HG02970 (cell line): ENCODE measurements around the gene HDAC5.

Experiments
- ATAC-seq: cut with Tn5 transposase; IDR thresholded peaks from one replicate; pipeline ENCODE4 v1.9.1; 2021; ENCODE audit warnings: mild to moderate bottlenecking, moderate library complexity, moderate number of reproducible peaks; ENCODE audit not compliant: unreplicated experiment, low FRiP score

HDAC5 gene

DNA sequence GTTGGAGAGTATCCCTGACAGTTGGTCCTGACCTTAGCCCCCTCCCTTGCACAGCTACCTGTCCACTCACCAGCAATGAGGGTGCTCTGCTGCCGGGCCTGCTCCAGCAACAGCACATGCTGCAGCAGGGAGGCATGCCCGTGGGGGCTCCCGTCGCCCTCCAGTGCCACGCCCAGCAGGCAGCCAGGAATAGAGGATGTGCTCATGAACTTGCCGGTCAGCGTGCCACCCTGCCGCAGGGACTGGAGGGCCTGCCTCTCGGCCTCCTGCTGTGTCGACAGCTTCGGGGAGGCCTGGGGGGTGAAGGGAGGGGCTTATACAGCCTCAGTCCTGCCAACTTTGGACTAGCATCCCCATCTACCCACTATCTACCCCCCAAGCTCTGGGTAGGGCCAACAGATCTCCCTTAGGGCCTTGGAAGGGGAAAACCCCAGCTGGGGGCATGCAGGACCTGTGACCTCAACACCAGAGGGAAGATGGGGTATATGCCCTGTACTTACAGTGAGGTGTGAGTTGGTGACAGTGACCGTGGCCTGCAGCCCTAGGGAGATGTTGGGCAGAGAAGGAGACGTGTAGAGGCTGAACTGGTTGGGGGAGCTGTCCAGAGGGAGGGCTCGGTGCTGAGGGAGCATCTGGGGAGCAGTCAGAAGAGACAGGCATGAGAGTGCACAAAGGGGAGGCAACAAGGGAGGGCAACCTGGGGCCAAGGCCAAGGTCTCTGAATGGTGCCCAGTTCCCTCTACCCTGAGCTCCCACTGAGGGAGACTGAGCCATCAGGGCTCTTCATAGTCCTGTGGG, 32.0 kb downstream of the HDAC5 start:
- ATAC-seq, result no peak

DNA sequence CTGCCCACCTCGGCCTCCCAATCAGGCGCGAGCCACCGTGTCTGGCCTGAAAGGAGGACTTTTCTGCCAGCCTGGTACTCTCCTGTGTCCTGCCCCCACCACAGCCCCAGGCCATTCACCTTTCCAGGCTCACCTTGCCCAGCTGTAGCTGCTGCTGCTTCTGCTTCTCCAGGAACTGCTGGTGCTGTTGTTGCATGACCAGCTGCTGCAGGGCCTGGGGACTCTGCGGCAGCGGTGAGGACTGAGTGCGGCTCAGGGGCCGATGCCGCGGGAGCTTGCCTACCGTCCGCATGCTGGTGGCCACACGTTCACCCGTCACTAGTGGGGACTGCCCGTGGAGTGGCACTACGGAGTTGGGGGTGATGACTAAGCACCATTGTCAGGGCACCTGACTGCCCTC, 35.2 kb downstream of the HDAC5 start:
- ATAC-seq, result no peak

DNA sequence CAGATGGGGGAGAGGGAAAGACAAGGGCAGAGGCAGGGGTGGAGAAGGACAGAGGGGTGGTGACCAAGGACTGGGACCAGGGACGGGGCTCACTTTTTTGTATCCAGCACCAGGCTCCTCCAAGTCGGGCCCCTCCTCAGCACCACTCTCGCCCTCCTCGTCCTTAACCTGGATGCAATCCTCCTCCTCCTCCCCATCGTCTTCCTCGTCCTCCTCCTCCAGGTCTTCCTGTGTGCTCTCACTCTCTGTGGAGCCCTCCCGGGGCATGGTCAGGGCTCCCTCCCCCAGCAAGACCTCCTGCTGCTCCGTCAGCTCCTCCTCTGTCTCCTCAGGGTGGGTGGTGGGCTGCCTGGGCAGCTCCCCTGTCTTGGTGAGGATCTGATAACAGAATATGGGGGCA, 36.1 kb downstream of the HDAC5 start:
- no peak for ATAC-seq

DNA sequence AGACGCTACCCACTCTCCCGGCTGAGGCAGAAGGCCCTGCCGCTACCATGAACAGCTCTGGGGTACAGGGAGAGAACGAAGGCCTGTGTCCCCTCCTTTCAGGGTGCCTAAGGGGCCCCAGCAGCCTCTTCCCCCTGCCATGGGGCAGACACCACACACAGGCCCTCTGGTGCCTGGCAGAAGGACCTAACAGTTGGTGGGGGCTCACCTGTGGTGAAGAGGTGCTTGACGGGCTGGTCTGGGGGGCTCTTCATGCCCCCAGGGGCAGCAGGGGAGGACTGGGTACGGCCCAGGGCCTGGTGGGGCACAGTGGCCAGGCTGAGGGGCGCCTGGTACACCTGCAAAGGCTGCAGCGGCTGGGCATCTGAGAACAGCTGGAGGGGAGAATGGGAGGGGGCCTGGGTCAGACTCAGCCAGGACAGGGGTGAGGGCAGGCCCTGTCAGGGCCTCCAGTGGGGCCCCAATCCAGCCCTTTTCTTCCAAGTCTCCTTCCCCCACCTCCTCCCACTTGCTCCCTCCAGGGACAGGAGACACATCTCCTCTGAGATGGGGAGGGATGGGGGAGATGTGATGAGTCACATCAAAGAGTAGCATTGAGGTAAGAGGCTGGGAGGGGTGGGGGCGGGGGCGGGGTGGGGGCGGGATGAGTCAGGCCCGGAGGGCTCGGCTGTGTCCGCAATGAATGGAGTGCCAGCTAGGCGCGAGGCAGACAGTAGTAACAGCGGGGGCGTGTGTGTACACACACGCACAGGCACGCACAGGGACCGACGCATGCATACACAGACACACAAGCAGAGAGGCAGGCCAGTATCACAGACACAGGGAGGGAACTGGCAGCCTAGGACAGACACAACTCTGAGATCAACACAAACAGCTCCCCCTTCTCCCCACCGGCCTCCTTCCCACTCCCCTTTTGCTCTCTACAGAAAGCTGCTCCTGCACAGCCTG, 36.8 kb downstream of the HDAC5 start:
- no peak for ATAC-seq

DNA sequence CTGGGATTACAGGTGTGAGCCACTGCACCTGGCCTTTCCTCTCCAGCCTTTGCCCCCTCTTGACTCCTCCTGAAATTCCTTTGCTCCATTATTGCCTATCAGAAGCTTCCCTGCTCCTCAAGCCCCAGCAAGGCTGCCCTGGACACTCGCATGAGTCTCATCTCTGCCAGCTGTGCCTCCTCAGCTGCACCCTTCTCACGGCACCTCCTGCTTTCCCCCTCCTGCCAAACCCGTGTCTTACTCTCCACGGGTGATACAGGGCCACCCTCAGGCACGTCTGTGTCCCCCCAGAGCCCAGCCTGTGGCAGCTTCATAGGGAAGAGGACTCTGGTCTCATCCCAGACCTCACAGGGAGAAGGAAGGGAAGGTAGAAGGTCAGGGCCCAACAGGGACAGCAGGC, 37.5 kb downstream of the HDAC5 start:
- no peak for ATAC-seq

DNA sequence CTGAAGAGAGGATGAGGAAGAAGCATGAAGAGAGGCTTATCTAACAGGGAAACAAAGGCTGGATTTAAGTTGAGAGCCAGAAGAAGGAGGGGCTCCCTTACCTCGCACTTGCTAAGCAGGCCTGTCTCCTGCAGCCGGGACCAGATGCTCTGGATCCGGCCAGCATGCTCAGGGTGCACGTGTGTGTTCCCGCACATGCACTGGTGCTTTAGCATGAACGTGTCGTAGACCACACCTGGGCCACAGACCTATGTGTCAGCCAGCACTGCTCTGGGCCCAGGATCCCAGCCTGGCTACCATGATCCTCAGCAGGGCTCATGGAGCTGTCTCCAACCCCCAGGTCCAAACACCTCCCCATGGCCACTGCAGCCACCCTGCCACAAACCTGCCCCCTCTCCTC, 38.5 kb downstream of the HDAC5 start:
- ATAC-seq, result no peak

DNA sequence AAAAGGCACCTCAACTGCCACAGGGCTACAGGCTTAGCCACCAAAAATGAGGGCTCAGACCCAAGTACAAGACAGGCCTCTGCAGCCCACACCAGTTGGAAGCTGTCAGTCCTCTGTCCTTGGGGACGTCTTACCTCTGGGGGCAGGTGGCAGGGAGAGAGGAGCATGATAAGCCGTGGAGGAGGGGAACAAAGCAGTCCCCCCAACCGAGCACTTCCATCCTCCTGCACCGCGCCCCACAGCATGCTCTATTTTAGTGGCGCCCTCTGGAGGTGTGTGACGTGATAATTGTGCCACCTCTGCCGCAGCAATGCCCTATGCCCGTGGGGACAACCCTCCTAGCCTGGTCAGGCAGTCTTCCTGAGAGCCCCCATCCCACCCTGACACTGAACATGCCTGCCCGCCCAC, 39.3 kb downstream of the HDAC5 start:
- ATAC-seq, result no peak

DNA sequence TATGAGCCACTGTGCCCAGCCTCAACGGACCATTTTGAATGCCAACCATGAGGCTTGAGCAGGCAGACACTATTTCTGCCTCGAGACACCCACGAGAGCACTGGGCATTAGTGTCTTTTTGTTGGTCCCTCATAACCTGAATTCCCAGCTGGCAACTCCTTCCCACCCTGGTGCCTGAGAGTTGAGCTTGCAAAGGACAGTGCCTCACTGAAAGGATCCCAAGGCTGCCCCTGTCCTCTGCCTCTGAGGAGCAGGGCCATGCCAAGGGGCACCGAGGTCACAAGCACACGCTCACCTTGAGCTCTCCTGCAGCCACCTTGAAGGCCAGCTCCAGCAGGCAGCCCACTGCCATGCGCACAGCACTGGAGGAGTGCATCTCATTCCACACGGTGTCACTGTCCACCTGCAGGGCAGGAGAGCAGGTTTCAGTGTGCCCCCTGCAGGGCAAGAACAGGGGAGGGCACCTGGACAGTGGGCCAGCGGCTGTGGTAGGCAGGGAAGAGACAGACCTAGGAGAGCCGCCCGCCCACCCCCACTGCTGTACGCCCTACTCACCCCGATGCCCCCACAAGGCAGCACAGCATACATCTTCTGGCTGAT, 40.1 kb downstream of the HDAC5 start:
- no peak for ATAC-seq

DNA sequence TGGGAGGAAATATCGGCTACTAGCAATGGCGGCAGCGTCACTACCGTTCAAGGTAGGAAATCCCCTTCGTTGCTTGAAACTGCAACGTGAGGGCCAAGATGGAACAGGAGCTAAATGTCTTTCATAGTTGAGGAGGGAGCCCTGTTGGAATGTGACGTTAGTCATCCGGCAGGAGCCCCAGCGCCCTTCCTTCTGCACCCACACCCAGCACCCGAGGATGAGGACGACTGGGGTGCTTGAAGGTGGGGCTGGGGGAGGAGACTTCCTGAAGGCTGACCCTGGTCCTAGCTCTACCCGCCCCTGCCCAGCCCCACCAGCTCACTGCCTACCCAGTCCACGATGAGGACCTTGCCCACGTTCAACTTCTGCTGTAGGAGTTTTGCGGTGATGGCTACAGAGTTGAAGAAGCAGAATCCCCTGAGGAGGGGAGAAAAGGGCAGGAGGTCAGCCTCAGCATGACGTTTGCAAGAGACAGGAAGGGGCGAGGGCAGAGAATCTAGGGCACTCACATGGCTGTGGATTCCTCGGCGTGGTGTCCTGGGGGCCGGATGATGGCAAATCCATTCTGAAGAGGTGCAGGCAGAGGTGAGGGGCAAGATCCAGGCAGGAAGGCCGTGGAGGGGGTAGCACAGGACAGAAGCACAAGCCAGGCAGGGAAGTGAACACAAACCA, 41.0 kb downstream of the HDAC5 start:
- ATAC-seq, result no peak

DNA sequence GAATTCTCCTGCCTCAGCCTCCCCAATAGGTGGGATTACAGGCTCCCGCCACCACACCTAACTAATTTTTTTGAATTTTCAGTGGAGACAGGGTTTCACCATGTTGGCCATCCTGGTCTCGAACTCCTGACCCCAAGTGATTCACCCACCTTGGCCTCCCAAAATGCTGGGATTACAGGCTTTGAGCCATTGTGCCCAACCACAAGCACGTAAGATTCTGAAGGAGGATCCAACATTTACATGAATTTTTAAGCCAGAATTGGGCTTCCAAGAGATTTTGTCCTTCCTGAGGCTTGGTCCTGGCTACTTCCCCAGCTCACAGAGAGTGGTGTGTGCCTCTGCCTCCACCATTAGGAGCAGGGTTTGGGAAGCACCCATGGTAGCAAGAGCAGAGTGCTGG, 41.8 kb downstream of the HDAC5 start:
- no peak for ATAC-seq

DNA sequence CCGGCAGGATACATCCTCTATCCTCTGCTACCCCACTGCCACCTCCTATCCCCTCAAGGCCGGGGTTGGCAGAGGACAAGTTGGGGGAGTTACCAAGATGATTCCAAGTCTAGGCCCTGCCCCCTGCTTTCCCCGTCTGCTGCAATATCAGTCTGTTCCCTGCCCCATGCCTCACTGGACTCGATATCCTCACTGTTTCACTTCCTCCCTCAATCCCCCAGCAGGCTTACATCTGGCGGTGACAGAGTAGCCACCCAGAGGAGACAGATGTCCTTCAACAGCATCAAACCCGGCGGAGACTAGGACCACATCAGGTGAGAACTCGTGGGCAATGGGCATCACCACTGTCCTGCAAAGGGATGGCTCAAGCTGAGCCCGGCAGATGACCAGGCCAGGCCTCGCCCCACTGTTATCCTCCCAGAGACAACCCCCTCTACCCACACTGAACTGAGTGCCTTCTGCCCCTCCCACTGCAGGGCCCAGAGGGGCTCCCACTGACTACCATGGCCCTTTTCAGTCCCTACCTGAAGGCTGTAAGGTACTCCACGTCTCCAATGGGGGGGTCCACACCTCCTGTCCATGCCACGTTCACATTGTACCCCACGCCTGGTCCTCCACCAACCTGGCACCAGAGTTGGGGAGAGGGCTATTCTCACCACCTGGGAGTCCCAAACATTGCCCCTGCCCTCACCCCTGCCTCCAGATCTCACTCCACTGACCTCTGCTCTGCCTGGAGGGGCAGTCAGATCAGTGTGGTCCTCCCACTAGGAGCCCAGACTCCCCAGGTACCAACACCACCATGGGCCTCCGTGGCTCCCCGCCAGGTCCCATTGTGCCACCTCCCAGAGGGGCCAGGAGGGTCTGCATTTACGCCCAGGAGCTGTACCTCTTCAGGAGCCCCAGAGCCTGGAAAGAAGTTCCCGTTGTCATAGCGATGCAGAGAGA, 43.3 kb downstream of the HDAC5 start:
- ATAC-seq, result no peak

DNA sequence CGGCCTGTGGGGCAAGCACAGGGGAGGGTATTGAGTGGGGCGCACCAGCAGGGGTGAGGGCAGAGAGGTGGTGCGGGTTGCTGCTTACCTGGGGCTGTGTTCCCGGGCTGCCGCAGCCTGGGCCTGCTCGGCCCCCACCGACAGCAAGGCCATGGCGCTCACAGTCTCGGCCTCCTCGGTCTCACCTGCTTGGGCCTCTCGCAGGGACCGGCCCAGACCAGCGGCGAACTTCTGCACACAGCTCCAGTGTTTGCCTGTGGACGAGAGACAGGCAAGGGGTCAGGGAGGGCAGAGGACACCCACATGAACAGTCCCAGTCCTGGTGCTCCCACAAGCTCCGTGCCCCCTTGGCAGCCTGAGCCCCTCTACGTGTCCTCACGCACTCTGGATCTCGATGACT, 45.0 kb downstream of the HDAC5 start:
- ATAC-seq, result no peak

DNA sequence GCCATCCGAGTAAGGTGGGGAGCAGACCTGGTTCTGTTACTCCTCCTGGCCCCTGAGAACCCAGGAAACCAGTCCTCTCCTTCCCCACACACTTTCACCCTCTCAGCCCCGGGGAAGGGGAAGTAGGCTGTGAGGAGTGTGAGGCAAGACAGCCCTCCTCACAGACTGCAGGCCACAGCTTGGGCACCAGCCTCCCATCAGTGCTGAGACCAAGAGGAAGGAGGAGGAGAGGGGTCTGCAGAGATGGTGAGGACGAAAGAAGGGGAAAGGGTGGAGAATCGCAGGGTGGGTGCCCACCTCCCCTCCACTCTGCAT, 45.9 kb downstream of the HDAC5 start:
- ATAC-seq, result no peak

DNA sequence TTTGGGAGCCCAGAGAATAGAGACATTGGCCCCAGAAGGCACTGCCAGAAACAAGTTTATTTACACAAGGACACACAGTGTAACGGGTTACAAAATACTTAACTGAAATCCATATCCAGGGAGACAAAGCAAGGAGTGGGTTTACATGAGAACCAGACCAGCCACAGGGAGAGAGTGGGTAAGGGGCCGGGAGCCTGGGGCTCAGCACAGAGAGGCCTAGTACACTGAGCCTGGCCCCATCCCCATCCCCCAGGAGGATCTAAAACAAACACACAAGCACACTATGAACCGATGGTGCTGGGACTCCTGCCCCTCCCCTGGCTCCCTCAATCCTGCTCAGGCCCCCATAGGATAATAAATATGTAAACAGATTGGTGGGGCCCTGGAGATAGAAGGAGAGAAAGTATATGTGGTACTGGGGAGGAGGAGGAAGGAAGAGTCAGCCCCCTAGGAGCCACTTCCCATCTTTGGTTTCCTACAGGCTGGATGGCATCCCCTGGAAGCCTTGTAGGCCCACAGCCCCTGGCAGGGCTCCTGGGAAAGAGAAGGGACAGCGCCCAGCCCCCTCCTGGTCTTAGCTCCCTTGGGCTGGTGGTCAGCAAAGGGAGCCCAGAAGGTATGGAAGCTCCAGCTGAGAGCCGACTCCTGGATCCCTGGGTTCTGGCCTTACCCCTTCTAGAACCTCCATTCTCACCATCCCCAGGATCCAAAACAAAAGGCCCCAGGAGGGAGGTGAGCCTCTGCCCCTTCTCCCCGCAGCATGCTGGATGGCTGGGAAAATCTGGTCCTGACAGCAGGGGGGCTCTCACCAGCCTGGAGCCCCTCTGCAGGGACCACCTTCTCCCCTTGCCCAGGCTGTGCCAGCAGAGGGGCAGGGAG, 46.5 kb downstream of the HDAC5 start:
- no peak for ATAC-seq

DNA sequence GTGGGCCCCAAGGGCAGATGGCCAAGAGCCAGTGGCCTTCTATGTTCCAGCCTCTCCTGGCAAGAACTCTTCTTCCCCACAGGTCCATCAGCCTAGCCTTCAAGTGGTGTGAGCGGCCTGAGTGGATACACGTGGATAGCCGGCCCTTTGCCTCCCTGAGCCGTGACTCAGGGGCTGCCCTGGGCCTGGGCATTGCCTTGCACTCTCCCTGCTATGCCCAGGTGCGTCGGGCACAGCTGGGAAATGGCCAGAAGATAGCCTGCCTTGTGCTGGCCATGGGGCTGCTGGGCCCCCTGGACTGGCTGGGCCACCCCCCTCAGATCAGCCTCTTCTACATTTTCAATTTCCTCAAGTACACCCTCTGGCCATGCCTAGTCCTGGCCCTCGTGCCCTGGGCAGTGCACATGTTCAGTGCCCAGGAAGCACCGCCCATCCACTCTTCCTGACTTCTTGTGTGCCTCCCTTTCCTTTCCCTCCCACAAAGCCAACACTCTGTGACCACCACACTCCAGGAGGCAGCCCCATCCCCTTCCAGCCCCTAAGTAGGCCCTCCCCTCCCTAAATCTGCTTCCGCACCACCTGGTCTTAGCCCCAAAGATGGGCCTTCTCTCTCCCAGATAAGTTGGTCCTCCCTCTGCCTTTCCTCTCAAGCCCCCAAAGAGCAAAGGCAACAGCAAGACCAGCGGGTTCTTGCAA, 47.7 kb downstream of the HDAC5 start:
- no peak for ATAC-seq

DNA sequence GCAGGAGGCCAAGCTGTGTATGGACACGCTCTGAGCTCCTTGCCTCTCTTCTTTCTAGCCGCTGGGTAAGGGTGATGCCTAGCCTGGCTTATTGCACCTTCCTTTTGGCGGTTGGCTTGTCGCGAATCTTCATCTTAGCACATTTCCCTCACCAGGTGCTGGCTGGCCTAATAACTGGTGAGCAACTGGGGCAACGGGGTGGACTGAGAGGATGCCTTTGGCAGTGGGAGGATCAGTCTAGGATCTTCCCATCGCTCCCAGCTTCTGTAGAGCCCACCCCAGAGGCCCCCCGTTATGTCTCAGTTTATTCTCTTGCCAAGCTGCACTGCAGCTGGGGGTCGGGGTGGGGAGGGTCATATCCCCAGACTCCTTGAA, 48.5 kb downstream of the HDAC5 start:
- ATAC-seq, result no peak

DNA sequence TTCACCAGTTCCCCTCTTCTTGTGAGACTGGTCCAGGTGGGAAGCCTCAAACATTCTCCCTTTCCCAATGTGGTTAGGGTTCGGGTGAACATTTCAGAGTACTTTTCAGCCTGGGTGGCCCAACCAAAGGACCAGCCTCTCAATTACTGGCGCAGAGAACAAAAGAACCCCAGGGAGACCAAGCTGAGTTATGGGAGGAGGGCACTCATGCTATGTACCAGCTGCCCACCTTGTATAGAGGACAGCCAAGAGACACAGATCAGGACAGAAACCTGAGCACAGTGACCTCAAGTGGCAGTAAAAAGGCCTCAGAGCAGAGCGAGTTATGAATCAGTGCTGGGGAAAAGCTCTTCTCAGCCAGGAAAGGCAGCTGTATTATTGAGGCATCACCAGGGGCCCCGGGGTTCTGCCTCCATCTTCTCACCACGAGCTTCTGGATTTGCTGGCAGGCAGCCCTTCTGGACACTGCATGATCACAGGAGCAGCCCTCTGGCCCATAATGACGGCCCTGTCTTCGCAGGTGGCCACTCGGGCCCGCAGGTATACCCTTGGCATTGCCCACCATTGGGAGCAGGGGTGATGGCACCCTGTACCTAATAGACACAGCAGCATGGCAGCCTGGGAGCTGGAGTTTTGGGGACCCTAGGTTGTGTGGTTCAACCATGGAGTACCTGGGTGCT, 49.1 kb downstream of the HDAC5 start:
- ATAC-seq, result no peak

DNA sequence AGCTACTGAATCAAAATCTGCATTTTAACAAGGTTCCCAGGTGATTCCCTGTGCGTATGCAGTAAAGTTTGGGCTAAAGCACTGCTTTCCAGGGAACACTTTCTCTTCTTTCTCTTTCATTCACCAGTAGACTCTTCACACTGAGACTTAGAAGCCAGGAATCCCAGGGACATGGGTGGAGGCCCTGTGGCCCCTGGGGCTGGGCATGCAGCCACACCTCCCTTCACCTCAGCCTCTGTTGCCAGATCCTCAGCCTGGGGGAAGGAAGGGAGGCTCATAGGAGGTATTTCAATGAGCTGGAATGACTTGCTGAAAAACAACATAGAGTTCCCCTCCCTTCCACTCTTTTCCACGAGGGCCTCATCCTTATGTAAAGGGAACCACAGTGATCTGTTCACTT, 51.7 kb downstream of the HDAC5 start:
- no peak for ATAC-seq
